ACC112 (cell line): ENCODE measurements around the gene LRRFIP1.

Source experiments
- H2AFZ ChIP-seq: fragments of 200-600 bp; sonication (generic); one replicate; pipeline ENCODE4 v1.6.0; 2017; ENCODE audit warnings: antibody characterized with exemption, low read length; ENCODE audit not compliant: unreplicated experiment
- H3K27ac ChIP-seq: fragments of 200-600 bp; sonication (generic); 2 replicates; pipeline ENCODE4 v1.5.1; 2014; ENCODE audit warnings: low read depth, mild to moderate bottlenecking, antibody characterized with exemption, low read length, moderate library complexity
- H3K27me3 ChIP-seq: fragments of 200-600 bp; sonication (generic); 2 replicates; pipeline ENCODE4 v1.6.1; 2014; ENCODE audit warnings: mild to moderate bottlenecking, antibody characterized with exemption, low read length, moderate library complexity, mixed read lengths; ENCODE audit not compliant: insufficient read depth
- H3K36me3 ChIP-seq: fragments of 200-600 bp; sonication (generic); 2 replicates; pipeline ENCODE4 v1.6.1; 2016; ENCODE audit warnings: mild to moderate bottlenecking, antibody characterized with exemption, low read length, moderate library complexity, mixed read lengths; ENCODE audit not compliant: insufficient read depth
- H3K4me1 ChIP-seq: fragments of 200-600 bp; sonication (generic); one replicate; pipeline ENCODE4 v1.6.1; 2016; ENCODE audit warnings: low read length, mixed read lengths; ENCODE audit not compliant: insufficient read depth, unreplicated experiment, control insufficient read depth
- H3K4me3 ChIP-seq: fragments of 200-600 bp; sonication (generic); 2 replicates; pipeline ENCODE4 v1.5.1; 2014; ENCODE audit warnings: mild to moderate bottlenecking, low read depth, low read length
- H3K79me2 ChIP-seq: fragments of 200-600 bp; sonication (generic); one replicate; pipeline ENCODE4 v1.6.0; 2016; ENCODE audit warnings: low read length; ENCODE audit not compliant: control insufficient read depth, unreplicated experiment, insufficient read depth

LRRFIP1 gene

GRCh38 chr2:237714690-237715458 is 87.5 kb downstream of the LRRFIP1 start:
- H3K27ac ChIP-seq, result no peak overlapping the region
- H3K4me3 ChIP-seq, result no peak overlapping the region
- no peaks in the 10 kb centered on the region for H3K27me3 ChIP-seq
- no peak overlapping the region for H2AFZ ChIP-seq
- no peaks in the 10 kb centered on the region for H3K4me1 ChIP-seq
- peaks cover 16% of the 10 kb centered on the region for H3K79me2 ChIP-seq
- H3K36me3 ChIP-seq, result 0 out of 2 replicates have a peak, but pooled peaks cover 3% of the 10 kb centered on the region

GRCh38 chr2:237715459-237715947 is 88.1 kb downstream of the LRRFIP1 start:
- Histone ChIP-seq H3K4me3 (no peak overlapping the region), H3K79me2 (peaks cover 16% of the 10 kb centered on the region), H3K27me3 (no peaks in the 10 kb centered on the region), H3K4me1 (no peaks in the 10 kb centered on the region), H2AFZ (no peak overlapping the region), H3K27ac (no peak overlapping the region), H3K36me3 (0 out of 2 replicates have a peak, but pooled peaks cover 3% of the 10 kb centered on the region)

- no peaks in the 10 kb centered on the region for H3K4me1 ChIP-seq
- H3K36me3 ChIP-seq, result 0 out of 2 replicates have a peak, but pooled peaks cover 3% of the 10 kb centered on the region
- H3K4me3 ChIP-seq, result no peak overlapping the region
- no peak overlapping the region for H3K27ac ChIP-seq
- peaks cover 16% of the 10 kb centered on the region for H3K79me2 ChIP-seq
- no peaks in the 10 kb centered on the region for H3K27me3 ChIP-seq
- H2AFZ ChIP-seq, result no peak overlapping the region
Measured at GRCh38 chr2:237716011-237716410, 88.6 kb downstream of the LRRFIP1 start.

GRCh38 chr2:237717366-237718276 is 90.2 kb downstream of the LRRFIP1 start:
- Histone ChIP-seq H3K79me2 (peaks cover 16% of the 10 kb centered on the region), H3K27ac (no peak overlapping the region), H3K27me3 (no peaks in the 10 kb centered on the region), H3K36me3 (no peaks in the 10 kb centered on the region), H3K4me3 (no peak overlapping the region), H2AFZ (no peak overlapping the region), H3K4me1 (no peaks in the 10 kb centered on the region)

- H3K27ac ChIP-seq, result no peak overlapping the region
Measured at GRCh38 chr2:237718277-237718634, 90.9 kb downstream of the LRRFIP1 start.

GRCh38 chr2:237720444-237720843 is 93.1 kb downstream of the LRRFIP1 start:
- Histone ChIP-seq H3K4me3 (no peak overlapping the region), H3K4me1 (peaks cover 8% of the 10 kb centered on the region), H3K27me3 (no peaks in the 10 kb centered on the region), H3K27ac (no peak overlapping the region), H3K36me3 (no peaks in the 10 kb centered on the region), H3K79me2 (peaks cover 6% of the 10 kb centered on the region), H2AFZ (no peak overlapping the region)

More at GRCh38 chr2:237718277-237718634, 90.9 kb downstream of the LRRFIP1 start:
- H3K27me3 ChIP-seq, result no peaks in the 10 kb centered on the region
- H3K4me1 ChIP-seq, result no peaks in the 10 kb centered on the region
- H3K4me3 ChIP-seq, result no peak overlapping the region
- H2AFZ ChIP-seq, result no peak overlapping the region
- H3K79me2 ChIP-seq, result peaks cover 16% of the 10 kb centered on the region
- H3K36me3 ChIP-seq, result no peaks in the 10 kb centered on the region

GRCh38 chr2:237720957-237721356 is 93.6 kb downstream of the LRRFIP1 start:
- Histone ChIP-seq H3K4me3 (no peak overlapping the region), H3K36me3 (no peaks in the 10 kb centered on the region), H3K27me3 (no peaks in the 10 kb centered on the region), H3K4me1 (peaks cover 8% of the 10 kb centered on the region), H3K27ac (no peak overlapping the region), H3K79me2 (peaks cover 2% of the 10 kb centered on the region), H2AFZ (no peak overlapping the region)

GRCh38 chr2:237721458-237721857 is 94.1 kb downstream of the LRRFIP1 start:
- Histone ChIP-seq H3K4me1 (peaks cover 12% of the 10 kb centered on the region), H3K27me3 (no peaks in the 10 kb centered on the region), H2AFZ (no peak overlapping the region), H3K27ac (no peak overlapping the region), H3K36me3 (no peaks in the 10 kb centered on the region), H3K79me2 (peaks cover 4% of the 10 kb centered on the region), H3K4me3 (no peak overlapping the region)

GRCh38 chr2:237722616-237723015 is 95.2 kb downstream of the LRRFIP1 start:
- Histone ChIP-seq H3K36me3 (no peaks in the 10 kb centered on the region), H3K4me1 (peaks cover 24% of the 10 kb centered on the region), H3K27me3 (no peaks in the 10 kb centered on the region), H3K79me2 (peaks cover 9% of the 10 kb centered on the region), H3K27ac (no peak overlapping the region), H2AFZ (no peak overlapping the region), H3K4me3 (no peak overlapping the region)

GRCh38 chr2:237723023-237723422 is 95.6 kb downstream of the LRRFIP1 start:
- no peaks in the 10 kb centered on the region for H3K27me3 ChIP-seq
- no peak overlapping the region for H3K27ac ChIP-seq
- H3K4me3 ChIP-seq, result no peak overlapping the region
- no peak overlapping the region for H2AFZ ChIP-seq
- peaks cover 10% of the 10 kb centered on the region for H3K79me2 ChIP-seq
- H3K4me1 ChIP-seq, result peaks cover 24% of the 10 kb centered on the region
- H3K36me3 ChIP-seq, result no peaks in the 10 kb centered on the region
